ENCODE results near the gene TF.

Gene TF

DNA sequence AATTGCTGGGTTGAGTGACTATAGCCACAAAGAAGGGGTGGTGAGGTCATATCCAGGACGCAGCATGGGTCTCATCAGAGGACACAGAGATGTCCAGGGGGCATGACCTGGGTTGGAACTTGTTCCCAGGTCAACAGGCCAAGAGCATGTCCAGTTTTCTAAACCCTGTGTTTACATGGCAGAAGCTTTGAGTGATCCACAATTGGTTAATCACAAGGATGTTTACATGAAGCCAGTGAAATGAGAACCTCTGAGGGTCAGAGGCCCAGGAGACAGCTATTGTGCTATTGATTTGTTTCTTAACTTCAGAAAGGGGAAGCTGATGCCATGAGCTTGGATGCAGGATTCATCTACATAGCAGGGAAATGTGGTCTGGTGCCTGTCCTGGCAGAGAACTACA lies 42.3 kb upstream of the TF start:
- DNase-seq (ENCODE audit: low read depth): no peak
- TF ChIP-seq, protein P1, sequence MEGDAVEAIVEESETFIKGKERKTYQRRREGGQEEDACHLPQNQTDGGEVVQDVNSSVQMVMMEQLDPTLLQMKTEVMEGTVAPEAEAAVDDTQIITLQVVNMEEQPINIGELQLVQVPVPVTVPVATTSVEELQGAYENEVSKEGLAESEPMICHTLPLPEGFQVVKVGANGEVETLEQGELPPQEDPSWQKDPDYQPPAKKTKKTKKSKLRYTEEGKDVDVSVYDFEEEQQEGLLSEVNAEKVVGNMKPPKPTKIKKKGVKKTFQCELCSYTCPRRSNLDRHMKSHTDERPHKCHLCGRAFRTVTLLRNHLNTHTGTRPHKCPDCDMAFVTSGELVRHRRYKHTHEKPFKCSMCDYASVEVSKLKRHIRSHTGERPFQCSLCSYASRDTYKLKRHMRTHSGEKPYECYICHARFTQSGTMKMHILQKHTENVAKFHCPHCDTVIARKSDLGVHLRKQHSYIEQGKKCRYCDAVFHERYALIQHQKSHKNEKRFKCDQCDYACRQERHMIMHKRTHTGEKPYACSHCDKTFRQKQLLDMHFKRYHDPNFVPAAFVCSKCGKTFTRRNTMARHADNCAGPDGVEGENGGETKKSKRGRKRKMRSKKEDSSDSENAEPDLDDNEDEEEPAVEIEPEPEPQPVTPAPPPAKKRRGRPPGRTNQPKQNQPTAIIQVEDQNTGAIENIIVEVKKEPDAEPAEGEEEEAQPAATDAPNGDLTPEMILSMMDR (IDR thresholded peaks at IDR 0.05; ENCODE audit: low read depth, low read length, missing control alignments): no peak
- no peak overlapping the region for H3K4me3 ChIP-seq (ENCODE audit: low read depth, low read length)

DNA sequence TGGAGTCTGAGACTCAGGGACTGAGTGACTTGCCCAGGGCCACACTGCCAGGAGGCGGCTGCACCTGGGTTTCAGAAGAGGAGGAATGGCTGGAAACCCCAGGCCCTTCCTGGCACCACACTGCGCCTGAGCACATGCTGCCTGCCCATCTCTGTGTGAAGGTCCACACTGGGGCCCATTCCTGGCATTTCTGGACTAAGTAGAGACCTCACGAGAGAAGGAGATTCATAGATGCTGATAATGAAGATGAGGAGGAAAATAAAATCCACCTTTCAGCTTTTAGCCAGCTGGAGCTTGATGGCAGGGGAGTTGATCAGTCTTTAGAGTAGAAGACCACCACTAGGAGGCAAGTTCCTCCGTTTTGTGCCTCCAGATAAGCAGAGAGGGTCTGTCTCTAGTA lies 40.2 kb upstream of the TF start:
- DNase-seq (ENCODE audit: low read depth): no peak
- TF ChIP-seq, protein P1 (IDR thresholded peaks at IDR 0.05; ENCODE audit: low read depth, low read length, missing control alignments): no peak
- H3K4me3 ChIP-seq (ENCODE audit: low read depth, low read length): no peak overlapping the region

DNA sequence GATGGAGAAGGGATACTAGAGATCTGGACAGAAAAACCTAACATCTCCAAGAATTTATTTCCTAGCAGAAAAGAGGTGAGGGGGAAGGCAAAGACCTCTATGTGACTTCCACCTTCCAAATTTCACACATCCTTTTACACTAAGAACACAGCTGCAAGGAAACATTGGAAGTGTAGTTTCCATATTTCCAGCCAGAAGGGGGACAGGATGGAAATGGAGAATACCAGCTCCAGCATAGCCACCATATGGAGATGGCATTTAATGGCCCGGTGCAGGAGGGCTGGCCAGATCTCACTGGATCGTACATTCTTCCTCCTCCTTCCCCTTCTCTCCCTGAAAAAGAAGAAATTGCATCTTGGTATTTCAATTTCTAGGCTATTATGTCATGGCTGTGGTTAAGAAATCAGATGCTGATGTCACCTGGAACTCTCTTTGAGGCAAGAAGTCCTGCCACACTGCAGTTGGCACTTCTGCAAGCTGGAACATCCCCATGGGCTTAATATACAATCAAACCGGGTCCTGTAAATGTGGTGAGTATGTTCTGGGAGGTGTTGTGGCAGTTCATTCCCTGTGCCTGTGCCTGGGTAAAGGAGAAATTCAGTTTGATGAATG lies 36.9 kb upstream of the TF start:
- H3K4me3 ChIP-seq (ENCODE audit: low read depth, low read length): no peak overlapping the region
- no peak for DNase-seq (ENCODE audit: low read depth)
- TF ChIP-seq, protein P1 (IDR thresholded peaks at IDR 0.05; ENCODE audit: low read depth, low read length, missing control alignments): no peak

DNA sequence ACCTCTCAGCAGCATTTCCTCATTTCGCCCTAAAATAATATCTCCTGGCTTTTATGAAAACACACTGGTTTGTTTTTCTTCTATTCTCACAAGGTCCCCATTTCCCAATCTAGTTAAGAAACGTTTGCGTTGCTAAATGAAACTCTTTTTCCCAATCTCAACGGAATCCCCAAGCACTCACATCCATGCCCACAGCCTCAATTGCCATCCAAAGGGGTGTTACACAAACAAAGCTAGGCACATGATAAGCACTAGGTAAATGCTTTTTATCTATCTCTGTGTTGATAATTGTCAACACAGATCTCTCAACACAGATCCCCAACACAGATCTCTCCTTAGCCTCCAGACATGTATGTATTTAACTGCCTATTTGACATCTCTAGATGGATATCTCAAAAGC lies 35.2 kb upstream of the TF start:
- DNase-seq (ENCODE audit: low read depth): no peak
- TF ChIP-seq, protein P1 (IDR thresholded peaks at IDR 0.05; ENCODE audit: low read depth, low read length, missing control alignments): no peak
- H3K4me3 ChIP-seq (ENCODE audit: low read depth, low read length): no peak overlapping the region

DNA sequence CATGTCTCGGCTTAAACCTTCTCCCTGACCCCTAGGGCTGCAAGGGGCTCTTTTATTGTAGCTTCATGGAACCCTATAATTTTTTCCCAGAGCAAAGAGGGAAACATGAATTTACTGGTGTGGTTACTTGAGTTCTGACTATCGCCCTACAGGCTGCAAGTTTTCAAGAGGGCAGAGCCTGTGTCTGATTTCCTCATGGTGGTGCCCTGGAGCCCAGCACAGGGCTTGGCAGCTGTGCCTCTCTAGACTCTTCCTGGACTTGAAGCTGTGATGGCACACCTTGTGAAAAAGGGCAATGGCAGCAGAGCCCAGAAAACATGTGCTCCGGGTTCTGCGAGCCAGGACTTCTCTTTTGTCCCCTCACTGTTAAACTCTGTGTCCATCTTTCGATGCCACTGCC lies 34.2 kb upstream of the TF start:
- TF ChIP-seq, protein P1 (IDR thresholded peaks at IDR 0.05; ENCODE audit: low read depth, low read length, missing control alignments): no peak
- H3K4me3 ChIP-seq (ENCODE audit: low read depth, low read length): no peak overlapping the region
- no peak for DNase-seq (ENCODE audit: low read depth)

DNA sequence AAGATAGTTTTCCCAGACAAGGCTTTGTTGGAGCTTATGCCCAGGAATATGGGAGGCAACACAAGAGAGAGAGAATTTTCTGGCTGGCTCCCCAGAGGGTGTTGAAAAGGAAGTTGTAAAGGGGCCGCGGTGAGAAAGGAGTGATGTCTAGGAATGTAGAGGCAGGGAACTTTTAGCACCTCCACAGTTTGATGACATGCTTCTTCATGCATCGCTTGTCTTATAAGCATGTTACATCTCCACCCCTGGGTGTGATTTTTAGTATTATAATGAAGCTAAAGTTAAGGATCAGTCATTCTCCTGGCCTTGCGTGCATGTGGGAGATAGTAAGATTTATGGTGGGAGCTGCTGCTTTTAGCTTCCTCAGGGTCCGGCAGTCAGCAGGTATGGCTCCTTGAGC lies 32.8 kb upstream of the TF start:
- DNase-seq (ENCODE audit: low read depth): no peak
- no peak overlapping the region for H3K4me3 ChIP-seq (ENCODE audit: low read depth, low read length)
- TF ChIP-seq, protein P1 (IDR thresholded peaks at IDR 0.05; ENCODE audit: low read depth, low read length, missing control alignments): no peak

DNA sequence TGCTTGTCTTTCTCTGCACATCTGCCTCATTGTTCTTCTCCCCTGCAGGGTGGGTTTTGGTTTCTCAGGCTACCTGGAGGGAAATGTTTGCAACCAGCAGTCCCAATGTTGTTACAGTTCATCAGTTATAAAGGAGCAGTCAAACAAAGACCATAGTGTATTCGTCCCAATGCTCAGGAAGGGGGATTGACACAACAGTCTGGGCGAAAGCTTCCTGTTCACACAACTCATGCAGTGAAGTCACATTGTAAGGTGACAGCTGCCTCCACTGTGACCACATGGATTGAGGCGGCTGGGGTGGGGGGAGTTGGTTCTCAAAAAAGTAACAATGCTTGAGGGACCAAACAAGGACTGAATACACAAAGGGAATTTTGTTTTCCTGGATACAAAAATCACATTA lies 28.8 kb upstream of the TF start:
- no peak for DNase-seq (ENCODE audit: low read depth)
- TF ChIP-seq, protein P1 (IDR thresholded peaks at IDR 0.05; ENCODE audit: low read depth, low read length, missing control alignments): no peak
- no peak overlapping the region for H3K4me3 ChIP-seq (ENCODE audit: low read depth, low read length)
